ENCODE measurements around the gene ACOT7. TPM values are rescaled to one million over a fixed set of nuclear protein-coding genes. Genes with fewer than 3 reads are reported as not detected.
"Not testable (repeated sequence)": the region's sequence is repeated elsewhere in the genome, so short reads cannot be mapped to it uniquely, and the experiment has no call there.

The ACOT7 gene, protein sequence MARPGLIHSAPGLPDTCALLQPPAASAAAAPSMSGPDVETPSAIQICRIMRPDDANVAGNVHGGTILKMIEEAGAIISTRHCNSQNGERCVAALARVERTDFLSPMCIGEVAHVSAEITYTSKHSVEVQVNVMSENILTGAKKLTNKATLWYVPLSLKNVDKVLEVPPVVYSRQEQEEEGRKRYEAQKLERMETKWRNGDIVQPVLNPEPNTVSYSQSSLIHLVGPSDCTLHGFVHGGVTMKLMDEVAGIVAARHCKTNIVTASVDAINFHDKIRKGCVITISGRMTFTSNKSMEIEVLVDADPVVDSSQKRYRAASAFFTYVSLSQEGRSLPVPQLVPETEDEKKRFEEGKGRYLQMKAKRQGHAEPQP
- 13.8 TPM for total RNA-seq
- long read RNA-seq, transcript ACOT7-210 (9 exons, 1,403 nt), result major isoform, 24 of 28 reads
- long read RNA-seq, partial matches to known transcripts, result 2 of 28 reads
- long read RNA-seq, other reads (novel, unspliced or antisense), result 2 of 28 reads

DNA sequence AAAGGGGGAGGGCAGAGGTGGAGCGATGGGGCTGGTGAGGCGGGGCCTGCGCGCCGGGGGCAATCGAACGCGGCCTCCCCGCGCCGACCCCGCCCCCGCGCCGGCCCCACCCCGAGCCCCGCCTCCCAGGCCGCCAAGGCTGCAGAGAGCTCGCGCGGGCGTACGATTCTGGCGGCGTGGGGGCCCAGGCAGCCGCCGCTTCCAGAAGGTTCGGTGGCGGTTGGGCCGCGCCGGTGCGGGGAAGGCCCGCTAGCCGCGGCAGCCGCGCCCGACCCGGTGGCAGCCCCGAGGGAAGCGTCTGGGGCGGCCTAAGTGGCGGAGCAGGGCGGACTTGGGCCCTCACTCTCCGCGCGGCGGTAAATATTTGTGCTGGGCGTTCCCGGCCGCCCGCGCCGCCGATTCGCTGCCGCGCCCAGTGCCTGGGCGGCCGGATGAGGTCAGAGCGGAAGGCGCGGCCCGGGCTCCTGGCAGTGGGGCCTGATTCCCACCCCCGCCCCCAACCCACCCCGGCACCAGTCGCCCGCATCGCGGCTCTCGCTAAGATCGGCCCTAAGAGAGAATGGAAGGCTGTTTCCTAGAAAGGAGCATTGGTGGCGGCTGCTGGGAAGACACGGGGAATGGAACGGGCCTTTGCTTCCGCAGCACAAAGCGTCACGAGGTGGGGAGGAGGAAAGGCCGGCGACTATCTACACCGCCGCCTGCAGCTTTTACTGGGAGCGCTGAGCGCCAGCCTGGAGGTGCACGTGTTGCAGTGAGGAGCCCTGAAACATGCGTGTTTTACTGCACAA is at the start of gene ACOT7:
Gene ACOT7 (minus strand): TSS at position 368 of the 788 bp plus-strand sequence. CDS start 368 bp downstream, outside the sequence.
- DNase-seq (ENCODE audit: low spot score), result peak; percentile 93
- intact Hi-C loops (cut with DNase I), result loop anchor here (5.0 kb wide), 2 partner anchors 36 to 196 kb away; partner anchors contain the start of gene RPL22

DNA sequence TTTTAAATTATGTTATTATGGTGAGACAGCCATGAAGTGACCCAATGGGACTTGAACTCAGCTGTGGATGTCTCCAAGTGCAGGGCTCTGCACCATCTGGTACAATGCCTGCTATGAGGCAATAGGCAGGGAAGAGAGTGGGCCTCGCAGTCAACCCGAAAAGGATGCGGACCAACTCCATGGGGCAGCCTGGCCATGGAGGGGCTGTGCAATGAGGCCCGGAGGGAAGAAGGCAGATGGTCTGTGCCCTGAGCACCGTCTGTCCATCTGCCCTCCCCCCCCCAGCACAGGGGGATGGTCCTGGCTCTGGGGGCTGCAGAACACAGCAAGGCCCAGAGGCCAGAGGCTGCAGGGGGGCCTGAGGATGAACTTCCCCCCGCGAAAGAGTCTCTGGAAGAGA is 48.0 kb upstream of the ACOT7 start:
- DNase-seq (ENCODE audit: low spot score), result no peak
- intact Hi-C loops (cut with DNase I), result no loop called here

DNA sequence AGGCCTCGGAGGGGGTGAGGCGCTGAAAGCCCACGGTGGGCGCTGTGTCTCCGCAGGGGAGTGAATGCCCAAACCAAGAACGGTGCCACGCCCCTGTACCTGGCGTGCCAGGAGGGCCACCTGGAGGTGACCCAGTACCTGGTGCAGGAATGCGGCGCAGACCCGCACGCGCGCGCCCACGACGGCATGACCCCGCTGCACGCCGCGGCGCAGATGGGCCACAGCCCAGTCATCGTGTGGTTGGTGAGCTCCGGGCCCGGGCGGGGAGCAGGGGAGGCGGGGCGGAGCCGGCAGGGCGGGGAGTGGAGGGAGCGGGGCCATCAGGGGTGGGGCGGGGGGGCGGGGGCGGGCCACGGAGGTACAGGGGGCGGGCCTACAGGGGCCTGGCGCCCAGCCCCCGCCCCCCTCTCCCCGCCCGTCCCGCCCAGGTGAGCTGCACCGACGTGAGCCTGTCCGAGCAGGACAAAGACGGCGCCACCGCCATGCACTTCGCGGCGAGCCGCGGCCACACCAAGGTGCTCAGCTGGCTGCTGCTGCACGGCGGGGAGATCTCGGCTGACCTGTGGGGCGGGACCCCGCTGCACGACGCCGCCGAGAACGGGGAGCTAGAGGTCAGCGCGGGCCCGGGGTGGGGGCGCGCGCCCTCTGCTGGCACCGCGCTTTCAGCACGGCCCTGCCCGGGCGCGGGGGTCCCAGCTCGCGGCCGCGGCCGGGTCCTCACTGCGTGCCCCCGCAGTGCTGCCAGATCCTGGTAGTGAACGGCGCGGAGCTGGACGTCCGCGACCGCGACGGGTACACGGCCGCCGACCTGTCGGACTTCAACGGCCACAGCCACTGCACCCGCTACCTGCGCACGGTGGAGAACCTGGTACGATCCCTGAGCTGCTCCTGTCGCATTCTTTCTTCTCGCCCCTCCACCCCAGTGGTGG is 46.9 kb upstream of the ACOT7 start:
- DNase-seq (ENCODE audit: low spot score), result no peak
- intact Hi-C loops (cut with DNase I), result no loop called here

DNA sequence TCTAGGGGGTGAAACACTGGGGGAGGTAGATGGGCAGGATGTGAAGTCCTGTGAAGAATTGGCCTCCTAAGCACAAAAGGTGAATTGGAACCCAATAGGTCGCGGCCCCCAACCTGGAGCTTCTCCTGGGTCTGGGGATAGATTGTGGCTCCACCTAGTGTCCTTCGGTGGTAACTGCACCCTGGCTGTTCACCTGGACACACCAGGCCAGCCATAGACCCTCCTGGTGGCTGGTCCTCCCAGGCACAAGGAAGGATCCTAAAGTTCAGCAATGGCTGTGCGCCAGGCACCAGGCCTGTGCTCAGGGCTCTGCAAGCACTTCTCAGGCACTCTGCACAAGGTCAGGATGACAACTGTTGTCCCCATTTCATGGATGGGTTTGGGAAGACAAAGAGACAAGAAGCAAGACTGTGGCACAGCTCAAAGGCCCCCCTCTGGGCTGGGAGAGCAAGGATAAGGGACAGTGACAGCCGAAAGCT is 44.5 kb upstream of the ACOT7 start:
- intact Hi-C loops (cut with DNase I), result loop anchor here (5.0 kb wide), 2 partner anchors 76 to 191 kb away; no protein-coding TSS in a partner anchor
- peak; percentile 83 for DNase-seq (ENCODE audit: low spot score)

GRCh38 chr1:6437012-6437700 is 43.6 kb upstream of the ACOT7 start:
- DNase-seq (ENCODE audit: low spot score), result not testable (repeated sequence)
- intact Hi-C loops (cut with DNase I), result loop anchor here (5.0 kb wide), 2 partner anchors 75 to 190 kb away; no protein-coding TSS in a partner anchor

- not testable (repeated sequence) for DNase-seq (ENCODE audit: low spot score)
- intact Hi-C loops (cut with DNase I), result loop anchor here (5.0 kb wide), 2 partner anchors 74 to 189 kb away; no protein-coding TSS in a partner anchor
Measured at GRCh38 chr1:6436277-6436676, 42.7 kb upstream of the ACOT7 start.

DNA sequence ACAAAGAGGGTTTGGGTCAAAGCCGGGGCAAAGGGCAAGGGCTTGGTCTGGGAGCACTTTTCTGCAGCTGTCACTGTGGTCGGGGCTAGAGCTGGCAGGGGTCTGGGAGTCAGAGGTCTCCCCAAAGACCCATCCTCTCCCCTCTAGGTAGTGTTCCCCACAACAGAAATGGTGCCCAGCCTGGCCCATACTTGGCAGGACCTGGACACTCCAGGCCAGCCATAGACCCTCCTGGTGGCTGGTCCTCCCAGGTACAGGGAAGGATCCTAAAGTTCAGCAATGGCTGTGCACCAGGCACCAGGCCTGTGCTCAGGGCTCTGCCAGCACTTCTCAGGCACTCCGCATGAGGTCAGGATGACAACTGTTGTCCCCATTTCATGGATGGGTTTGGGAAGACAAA is 42.0 kb upstream of the ACOT7 start:
- intact Hi-C loops (cut with DNase I), result loop anchor here (5.0 kb wide), 2 partner anchors 73 to 188 kb away; no protein-coding TSS in a partner anchor
- DNase-seq (ENCODE audit: low spot score), result no peak

GRCh38 chr1:6435129-6435528 is 41.6 kb upstream of the ACOT7 start:
- intact Hi-C loops (cut with DNase I), result loop anchor here (5.0 kb wide), 2 partner anchors 73 to 188 kb away; no protein-coding TSS in a partner anchor
- no peak for DNase-seq (ENCODE audit: low spot score)

GRCh38 chr1:6434186-6434585 is 40.6 kb upstream of the ACOT7 start:
- DNase-seq (ENCODE audit: low spot score), result no peak
- intact Hi-C loops (cut with DNase I), result no loop called here

DNA sequence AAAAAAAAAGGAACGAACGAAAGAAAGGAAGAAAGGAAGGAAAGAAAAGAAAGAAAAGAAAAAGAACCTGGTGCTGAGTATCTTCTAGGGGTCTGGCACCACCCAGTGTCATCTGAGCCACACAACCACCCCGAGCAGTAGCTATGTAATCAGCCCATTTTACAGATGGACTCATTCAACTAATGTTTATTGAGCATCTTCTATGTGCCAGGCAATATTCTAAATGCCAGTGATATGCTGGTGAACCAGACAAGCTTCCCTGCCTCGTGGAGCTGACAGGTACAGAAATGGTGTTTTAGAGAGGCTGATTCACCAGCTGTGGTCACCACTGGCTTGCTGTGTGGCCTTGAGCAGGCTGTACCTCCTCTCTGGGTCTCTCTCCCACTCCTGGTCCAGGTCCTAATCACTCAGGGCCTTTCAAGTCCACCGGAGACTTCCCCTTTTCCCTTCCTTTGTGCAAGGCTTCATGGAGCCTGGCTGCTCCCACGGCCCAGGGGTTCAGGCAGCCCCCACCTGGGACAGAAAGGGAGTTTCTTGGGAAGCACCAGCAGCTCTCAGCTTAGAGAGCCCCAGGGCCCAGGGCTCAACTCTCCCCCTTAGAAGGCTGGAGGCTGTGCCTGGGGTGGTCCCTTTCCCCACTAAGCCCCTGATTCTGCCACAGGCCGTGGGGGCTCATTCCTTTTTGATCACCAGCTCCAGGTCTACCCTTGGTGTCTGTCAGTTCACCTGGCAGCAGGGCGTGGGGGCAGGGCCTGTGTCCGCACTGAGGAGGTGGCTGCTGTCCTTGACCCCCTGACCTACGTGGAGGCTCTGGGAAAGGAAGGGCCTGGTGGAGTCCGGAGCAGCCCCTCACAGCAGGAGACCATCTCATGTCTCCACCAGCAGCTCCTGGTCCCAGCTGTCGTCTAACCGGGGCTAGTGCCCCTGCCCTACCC is 38.3 kb upstream of the ACOT7 start:
- intact Hi-C loops (cut with DNase I); DNase-seq (ENCODE audit: low spot score): not testable (repeated sequence)

DNA sequence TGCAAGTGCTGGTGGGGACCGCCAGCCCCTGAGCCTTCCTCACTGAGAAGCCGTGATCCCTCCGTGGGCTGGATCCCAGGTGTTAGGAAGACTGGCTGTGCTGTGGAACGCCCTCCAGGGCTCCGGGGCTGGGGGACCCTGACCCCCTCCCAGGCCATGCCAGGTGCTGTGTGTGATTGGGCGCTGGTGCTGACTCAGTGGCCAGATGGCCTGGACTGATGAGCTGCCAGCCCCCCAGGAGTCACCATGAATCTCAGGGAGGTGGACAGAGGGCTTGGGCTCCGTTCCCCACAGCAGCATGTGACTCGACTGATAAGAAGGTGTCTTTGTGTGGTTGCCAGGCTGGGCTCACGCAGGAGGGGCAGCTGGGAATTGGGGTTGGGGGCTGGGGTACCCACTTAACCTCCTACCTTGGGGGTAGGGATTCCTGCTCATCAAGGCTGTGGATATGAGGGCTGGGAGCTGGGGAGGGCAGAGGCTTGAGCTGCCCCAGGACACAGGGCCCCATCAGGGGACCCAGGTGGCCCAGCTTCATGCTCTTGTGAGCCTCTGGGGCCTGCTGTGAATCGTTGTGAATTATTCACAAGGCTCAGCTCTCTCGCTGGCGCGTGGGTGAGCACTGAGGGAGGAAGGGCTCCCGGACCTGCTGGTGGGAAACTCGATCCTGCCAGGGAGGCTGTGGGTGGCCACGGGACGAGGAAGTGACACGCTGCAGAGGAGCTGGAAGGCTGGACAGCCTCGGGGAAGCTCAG is 36.3 kb upstream of the ACOT7 start:
- DNase-seq (ENCODE audit: low spot score); intact Hi-C loops (cut with DNase I): not testable (repeated sequence)

- DNase-seq (ENCODE audit: low spot score); intact Hi-C loops (cut with DNase I): not testable (repeated sequence)
Measured at GRCh38 chr1:6428453-6428852, 34.9 kb upstream of the ACOT7 start.

GRCh38 chr1:6427441-6428390 is 34.1 kb upstream of the ACOT7 start:
- DNase-seq (ENCODE audit: low spot score), result no peak

DNA sequence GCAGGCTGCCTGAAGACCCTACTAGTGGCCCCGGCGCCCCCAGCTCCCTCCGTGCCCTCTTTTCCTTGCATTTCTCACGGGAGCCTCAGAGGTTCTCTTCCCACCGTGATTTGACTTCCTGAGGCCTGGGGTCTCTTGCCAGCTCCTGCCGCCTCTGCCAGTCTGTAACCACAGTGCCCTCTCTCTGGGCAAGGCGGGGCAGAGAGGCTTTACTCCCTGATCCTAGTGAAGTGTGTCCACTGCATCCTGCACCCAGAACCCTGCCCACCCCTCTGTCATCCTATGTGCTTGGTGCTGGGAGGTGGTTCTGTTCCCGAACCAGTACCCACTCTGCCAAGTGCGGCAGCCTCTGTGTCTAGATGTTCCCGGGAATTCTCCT is 33.4 kb upstream of the ACOT7 start:
- no peak for DNase-seq (ENCODE audit: low spot score)
- intact Hi-C loops (cut with DNase I), result no loop called here

More at GRCh38 chr1:6427441-6428390, 34.1 kb upstream of the ACOT7 start:
- intact Hi-C loops (cut with DNase I), result no loop called here

DNA sequence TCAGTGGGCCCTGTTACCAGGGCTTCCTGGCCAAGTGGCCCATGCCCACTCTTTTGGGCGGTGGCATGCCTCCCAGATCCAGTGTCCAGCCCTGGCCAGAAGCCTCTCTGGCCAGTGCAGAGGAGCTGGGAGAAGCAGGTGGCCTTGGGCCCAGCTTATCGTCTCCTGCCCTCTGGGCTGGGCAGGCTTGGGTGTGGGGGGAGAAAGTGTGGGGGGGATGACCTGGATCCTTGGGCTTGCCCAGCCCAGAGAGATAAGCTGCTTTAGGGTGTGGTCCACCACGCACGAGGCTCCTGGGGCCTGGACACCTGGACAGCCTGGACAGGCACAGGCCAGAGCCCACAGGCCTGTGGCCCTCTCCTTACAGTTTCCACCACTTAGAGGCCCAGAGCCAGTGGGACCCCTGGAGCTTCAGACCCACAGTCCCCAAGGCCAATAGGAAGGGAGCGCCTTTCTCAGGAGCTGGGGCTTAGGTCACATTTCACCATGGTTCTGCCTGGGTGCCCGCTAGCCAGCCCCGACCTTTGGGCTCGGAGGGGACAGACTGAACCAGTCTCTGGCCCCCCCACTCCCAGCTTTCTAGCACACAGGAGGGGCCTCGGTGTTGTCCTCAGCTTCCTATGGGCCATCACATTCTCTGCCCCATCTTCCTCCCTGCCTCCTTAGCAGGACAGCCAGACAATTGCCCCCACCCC is 32.9 kb upstream of the ACOT7 start:
- intact Hi-C loops (cut with DNase I), result no loop called here
- DNase-seq (ENCODE audit: low spot score), result no peak
